GM19043 (cell line): ENCODE measurements around the gene PLAAT3.
"Not testable (repeated sequence)": the region's sequence is repeated elsewhere in the genome, so short reads cannot be mapped to it uniquely, and the experiment has no call there.

Experiments used
- ATAC-seq: cut with Tn5 transposase; IDR thresholded peaks from one replicate; pipeline ENCODE4 v1.9.1; 2021; ENCODE audit warnings: low read depth; ENCODE audit not compliant: unreplicated experiment

The PLAAT3 gene

DNA sequence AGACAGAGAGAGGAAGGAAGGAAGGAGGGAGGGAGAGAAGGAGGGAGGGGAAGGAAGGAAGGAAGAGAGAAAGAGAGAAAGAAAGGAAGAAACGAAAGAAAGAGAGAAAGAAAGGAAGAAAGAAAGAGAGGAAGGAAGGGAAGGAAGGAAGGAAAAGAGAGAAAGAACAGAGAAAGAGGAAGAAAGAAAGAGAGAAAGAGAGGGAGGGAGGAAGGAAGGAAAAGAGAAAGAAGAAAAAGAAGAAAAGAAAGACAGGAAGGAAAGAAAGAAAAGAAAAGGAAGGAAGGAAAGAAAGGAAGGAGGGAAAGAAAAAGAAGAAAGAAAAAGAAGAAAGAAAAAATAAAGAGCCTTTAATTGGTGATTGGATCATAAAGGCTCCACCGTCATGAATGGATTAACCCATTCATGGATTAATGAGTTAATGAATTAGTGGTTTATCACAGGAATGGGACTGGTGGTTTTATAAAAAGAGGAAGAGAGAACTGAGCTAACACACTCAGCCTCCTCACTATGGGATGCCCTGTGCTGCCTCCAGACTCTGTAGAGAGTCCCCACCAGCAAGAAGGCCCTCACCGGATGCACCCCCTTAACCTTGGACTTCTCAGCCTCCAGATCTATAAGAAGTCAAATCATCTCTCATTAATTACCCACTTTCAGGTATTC lies 42.1 kb downstream of the PLAAT3 start:
- ATAC-seq, result peak; percentile 61

- no peak for ATAC-seq
These were observed 44.7 kb downstream of the PLAAT3 start for GRCh38 chr11:63569570-63569969.

- ATAC-seq, result peak; percentile 76
These were observed 47.0 kb downstream of the PLAAT3 start for GRCh38 chr11:63567044-63567840.

DNA sequence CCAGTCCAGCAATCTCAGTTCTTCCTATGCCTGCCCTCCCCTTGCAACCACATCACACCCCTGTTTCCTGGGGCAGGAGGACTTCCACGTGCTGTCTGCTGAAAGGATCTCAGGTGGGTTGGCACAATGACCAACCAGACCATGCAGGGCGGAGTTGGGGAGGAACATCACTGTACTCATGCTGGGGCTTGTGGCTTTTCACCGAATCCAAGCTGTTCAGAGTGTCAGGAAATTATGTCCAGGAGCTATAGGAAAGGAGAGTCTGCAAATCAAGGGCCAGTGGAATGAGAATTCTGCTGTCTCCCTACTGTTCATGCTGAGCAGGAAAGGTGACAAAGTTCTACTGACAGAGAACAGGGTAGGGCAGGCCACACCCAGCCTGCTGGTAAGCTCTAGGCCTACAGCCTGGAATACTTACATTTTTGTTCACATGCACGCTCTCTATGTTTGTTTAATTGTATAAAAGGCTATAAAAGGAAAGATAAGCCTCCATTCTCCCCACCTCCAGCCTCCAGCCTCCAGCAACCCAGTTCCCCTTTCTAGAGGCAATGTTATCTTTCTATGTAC lies 49.4 kb downstream of the PLAAT3 start:
- no peak for ATAC-seq

- ATAC-seq, result peak; percentile 63
These were observed 50.0 kb downstream of the PLAAT3 start for GRCh38 chr11:63564056-63564774.

DNA sequence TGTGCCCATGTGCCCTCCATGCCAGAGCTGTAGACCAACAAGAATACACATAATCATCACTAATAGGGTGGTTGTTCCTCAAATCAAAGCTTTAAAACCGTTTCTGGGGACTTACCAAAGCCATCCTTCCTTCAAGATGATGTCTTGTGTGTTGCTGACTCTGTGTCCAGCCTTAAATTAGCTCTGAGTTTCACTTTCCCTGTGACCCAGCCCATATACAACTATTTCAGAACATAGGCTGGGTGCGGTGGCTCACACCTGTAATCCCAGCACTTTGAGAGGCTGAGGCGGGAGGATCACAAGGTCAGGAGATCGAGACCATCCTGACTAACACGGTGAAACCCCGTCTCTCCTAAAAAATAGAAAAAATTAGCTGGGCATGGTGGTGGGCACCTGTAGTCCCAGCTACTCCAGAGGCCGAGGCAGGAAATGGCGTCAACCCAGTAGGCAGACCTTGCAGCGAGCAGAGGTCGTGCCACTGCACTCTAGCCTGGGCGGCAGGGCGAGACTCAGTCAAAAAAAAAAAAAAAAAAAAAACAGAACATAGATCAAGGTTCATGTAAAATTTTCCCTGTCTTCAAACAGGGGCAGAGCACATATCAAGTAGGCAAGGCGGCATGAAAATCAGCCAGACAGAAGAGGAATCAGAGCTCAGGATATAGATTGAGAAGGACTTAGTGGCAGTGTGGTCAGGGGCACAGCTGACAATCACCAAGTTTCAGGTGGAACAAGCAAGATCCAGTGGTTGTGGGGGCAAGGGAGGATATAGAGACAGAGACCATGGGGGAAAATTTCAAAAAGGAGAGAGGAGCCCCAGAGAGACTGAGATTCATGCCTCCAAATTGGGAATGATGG lies 50.8 kb downstream of the PLAAT3 start, which contains the start of gene PLAAT2:
TSS of gene PLAAT2 (minus strand) at position 179 of the 855 bp plus-strand sequence. CDS start at position 124, 55 bp downstream.
- no peak for ATAC-seq

DNA sequence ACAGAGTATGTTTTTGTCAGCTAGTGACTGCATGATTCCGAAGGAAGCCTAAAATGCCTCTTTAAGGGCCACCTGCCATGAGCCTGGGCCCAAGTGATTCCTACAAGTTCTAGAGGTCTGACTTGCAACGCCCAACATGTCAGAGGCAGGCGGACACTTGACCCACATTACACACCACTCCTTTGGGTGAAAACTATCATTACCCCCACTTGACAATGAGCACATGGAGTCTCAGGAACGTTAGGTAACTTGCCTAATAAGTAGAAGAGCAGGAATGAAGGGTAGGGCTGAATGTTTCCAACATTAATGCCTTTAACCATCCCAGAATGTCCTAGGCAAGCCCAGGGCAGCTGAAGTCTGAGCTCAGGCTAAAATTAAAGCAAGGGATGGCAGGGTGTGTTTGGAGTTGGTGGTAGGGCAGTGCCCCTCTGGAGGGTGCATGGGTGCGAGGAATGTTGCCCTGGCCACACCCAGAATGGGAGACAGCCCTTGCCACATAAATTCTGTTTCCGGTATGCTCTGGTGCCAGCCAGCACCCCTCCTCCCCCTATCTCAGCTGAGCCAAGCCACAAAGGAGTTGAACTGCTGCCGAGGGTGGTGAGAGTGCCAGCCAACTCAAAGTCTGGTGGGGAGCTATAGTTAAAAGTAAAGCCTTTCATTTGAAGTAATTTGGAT lies 53.6 kb downstream of the PLAAT3 start:
- no peak for ATAC-seq

DNA sequence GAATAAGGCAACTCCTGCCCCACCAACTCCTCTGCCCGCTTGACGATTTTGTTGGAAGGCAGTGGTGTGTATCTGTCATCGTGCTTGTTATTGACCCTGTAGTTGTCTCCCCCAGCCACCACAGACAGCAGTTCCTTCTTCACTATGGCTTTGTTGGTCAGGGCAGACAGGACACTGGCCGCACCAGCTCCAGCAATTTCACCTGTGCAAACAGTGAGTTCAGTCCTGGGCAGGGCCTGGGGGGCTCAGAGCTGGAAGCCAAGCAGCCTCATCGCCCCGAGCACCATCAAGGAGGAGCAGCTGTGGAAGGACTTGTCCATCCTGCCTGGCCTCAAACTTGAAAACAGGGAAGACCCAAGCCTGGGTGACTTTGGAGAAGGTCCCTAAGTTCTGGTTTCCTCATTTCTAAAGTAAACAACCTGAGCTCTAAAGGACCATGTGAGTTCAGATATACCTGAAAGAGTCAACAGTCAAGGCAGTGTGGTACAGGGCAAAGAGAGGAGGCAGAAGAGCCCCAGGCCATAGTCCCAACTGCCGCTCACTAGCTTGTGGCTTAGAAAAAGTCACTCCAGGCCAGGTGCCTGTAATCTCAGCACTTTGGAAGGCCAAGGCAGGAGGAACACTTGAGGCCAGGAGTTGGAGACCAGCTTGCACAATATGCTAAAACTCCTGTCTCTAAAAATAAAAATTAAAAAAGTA lies 55.6 kb downstream of the PLAAT3 start:
- ATAC-seq, result no peak

- ATAC-seq, result no peak
These were observed 56.7 kb downstream of the PLAAT3 start for GRCh38 chr11:63557570-63557969.

DNA sequence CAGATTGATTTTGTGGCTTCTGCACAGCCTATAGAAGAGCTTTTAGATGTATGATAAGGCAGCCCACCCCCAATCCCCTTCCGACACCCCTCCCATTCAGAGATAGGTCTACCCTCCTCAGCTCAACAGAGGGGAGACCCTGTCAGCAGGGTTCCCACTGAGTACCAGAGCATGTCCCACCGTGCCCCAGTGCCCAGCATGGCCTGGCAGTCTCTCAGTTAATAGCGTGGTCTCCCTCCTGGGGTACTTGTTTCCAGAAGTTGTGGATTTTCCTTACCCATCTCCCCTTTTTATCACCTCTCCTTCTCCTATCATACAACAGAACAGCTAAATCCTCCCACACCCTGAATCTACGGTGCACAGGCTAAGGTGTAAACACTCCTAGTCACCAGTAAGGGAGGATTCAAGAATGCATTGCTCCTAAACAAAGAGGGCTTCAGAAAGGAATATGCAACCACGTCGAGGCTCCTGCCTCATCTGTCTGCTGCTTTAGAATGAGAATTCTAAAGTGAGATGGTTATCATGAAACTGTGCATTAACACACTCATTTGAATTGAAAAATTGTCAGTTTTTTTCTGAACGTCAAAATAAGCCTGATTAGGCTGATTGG lies 57.7 kb downstream of the PLAAT3 start:
- no peak for ATAC-seq

DNA sequence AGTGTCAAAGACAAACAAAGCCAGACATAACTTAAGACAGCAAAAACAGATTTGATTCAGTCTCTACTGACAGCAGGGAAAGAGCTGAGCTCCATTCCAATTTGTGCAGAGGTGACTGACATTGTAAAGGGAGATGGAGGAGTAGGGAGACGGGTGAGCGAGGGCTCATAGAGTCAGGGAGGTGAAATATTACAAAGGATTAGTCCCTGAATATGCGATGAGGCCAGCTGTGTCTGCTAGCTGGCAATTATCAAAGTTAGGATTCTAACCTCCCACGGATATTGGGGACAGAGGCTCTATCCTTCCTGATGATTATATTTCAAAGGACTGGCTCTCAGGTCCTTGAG lies 59.4 kb downstream of the PLAAT3 start:
- no peak for ATAC-seq

DNA sequence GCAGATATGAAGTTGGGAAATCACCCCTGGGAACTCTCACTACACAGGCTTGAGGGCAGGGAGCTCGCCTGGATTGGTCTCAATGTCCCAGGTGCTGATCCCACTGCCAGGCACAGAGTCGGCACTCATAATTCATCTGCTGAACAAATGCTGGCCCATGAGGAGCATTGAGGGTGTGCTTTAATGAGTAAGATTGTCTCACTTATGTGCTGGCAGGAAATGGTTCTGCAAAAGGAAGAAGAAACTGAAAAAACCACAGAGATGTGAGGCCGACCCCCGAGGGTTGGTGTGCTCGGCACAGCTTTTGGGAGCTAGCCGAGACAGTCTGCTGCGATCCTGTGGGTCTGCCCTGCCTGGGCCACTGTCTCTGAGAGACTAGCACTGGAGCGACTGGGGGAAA lies 60.5 kb downstream of the PLAAT3 start:
- peak; percentile 63 for ATAC-seq

DNA sequence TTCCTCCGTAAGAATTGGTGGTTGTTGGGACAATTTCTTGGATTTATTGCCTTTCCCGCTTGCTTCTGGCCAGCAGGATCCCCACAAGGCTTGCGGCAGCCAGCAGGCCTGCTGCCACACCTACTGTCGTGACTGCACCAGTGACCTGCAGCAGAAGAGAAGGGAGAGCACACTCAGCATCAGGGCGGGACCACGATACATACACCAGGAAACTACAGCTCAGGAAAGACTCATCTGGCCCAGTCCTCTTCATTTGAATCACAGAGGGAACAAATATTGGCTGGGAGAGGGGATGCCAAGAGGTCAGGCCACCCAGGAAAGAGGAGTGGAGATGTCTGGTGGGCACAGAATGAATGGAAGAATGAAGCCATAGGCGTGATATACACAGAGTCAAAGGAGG lies 61.3 kb downstream of the PLAAT3 start:
- ATAC-seq, result no peak

- no peak for ATAC-seq
These were observed 62.4 kb downstream of the PLAAT3 start for GRCh38 chr11:63551889-63552266.

DNA sequence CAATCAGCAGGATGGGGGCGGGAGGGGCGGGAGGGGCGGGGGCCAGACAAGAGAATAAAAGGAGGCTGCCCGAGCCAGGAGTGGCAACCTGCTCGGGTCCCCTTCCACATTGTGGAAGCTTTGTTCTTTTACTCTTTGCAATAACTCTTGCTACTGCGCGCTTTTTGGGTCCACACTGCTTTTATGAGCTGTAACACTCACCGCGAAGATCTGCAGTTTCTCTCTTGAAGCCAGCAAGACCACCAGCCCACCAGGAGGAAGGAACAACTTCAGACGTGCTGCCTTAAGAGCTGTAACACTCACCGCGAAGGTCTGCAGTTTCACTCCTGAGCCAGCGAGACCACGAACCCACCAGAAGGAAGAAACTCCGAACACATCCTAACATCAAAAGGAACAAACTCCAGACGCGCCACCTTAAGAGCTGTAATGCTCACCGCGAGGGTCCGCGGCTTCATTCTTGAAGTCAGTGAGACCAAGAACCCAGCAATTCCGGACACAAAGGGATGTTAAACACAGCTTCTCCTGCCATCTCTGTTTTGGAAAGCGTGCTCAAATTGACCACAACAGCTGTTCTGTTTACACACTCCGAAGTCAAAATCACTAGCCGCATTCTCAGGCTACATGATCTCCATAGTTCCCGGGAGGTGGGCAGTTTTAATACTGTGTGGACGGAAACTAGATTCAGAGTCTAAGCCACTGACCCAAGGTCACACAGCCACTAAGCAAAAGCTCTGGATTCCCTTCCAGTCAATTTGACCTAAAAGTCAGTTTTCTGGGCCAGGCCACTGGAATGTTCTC lies 62.9 kb downstream of the PLAAT3 start:
- no peak for ATAC-seq

DNA sequence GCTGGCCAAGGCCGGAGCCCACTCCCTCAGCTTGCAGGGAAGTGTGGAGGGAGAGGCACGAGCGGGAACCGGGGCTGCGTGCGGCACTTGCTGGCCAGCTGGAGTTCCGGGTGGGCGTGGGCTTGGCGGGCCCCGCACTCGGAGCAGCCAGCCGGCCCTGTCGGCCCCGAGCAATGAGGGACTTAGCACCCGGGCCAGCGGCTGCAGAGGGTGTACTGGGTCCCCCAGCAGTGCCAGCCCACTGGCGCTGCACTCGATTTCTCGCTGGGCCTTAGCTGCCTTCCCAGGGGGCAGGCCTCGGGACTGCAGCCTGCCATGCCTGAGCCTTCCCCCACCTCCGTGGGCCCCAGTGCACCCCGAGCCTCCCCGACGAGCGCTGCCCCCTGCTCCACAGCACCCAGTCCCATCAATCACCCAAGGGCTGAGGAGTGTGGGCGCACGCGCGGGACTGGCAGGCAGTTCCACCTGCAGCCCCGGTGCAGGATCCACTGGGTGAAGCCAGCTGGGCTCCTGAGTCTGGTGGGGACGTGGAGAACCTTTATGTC lies 64.0 kb downstream of the PLAAT3 start:
- not testable (repeated sequence) for ATAC-seq

DNA sequence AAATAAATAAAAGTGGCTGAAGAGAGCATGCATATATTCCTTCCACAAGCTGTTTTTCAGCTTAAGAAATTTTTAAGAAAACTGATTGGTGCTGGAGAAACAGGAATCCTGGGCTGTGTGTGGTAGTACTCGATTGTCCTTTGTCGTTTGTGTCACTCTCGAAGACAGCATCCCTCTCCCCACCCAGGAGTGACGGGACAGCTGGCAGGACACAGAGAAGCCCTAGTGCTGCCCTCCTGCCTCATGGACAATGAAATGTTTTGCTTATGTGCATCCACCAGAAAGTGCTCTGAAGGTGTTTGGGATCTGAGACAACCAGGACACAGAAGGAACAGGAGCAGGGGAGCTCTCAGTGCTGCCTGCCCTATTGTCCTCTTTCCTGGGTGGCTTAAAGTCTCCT lies 64.8 kb downstream of the PLAAT3 start:
- ATAC-seq, result no peak

DNA sequence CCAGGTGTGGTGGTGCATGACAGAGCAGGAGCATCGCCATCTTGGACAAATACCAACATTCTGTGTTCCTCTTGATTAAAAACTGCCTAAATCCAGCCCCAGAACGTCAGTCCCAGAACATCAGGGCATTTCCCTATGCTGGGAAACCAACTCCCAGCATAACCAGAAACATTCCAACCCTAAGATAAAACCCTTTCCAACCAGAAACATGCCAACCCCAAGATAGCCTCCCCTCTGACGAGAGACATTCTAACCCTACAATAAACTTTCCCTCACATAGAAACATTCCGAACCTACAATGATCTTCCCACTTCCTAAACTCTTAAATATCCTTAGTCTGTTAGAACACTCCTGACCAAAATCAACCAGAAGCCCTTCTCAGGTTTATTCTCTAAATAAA lies 66.1 kb downstream of the PLAAT3 start:
- no peak for ATAC-seq
